Fibroblast of peridontal ligament (primary cell): ENCODE measurements around the gene SETD3.

Experiments
- DNase-seq: peaks from one replicate; pipeline ENCODE4 v3.0.0-alpha.2; 2010; ENCODE audit errors: extremely low read depth

Gene SETD3

DNA sequence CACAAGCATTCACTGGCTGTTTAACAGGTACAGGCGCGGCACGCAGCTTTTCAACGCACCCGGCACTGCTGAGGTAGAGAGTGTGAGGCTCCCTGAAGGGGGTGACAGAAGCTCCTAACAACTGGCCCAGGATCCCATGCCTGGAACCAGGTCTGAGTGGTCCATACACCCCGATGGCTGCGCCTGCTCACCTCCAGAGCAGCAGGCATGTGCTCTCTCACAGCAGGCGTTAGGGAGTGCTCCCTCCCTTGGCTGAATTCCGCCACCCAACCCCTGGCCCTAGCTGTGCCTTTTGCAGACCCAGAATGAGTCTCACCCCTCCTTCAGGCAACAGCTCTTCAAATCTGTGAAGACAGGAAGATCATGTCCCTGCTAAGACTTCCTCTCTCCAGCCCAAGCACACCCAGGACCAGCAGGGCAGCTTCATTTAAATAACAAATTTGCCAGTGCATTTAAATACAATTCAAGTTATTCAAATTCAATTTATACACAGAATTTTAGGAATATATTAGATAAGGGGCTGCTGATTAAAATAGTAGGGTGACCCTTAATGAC, 86.0 kb downstream of the SETD3 start:
- DNase-seq = no peak

DNA sequence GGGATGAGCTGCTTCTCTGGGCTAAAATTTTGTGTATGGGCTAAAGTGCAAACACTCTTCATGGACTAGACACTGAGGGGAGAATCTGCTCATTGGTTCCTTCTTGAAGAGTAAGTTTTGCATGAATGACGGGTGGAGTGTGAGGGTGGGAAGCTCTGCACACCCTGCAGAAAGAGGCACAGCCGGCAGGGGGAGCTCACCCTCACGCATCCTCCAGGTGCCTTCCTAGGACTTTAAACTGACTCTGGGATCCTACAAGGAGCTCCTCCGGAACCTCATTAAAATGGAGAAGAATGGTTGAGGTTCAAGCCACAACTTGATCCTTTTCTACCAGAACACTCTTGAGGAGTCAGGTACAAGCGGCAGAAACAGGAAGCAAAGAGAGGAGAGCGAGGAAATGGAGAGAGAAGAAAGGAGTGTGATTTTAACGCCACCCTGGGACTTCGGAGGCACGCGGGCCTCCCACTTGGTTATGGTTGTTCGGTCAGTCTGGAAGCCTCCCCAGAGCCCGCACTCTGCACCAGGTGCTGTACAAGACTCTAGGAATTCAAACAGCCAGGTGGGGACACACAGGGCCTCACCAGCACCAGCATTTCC, 87.5 kb downstream of the SETD3 start:
- no peak for DNase-seq

DNA sequence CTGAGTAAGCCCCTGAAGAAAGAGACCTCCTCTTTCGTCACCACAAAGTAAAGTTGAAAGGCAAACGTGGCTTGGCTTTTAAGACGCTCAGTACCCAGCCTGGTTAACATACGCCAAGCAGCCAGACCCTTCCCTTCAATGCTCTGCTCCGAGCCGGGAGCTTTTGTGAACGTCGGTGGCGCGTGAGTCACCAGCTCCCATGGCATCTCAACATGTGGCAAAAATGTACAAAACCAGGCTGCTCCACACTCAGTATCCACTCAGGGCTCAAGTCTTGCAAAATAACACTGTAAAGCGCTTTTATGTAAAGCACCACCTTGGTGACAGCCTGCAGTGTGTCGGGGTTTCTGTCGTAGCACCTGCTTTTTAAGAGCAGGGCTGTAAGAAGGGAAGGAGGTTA, 89.0 kb downstream of the SETD3 start:
- DNase-seq = peak; percentile 43

DNA sequence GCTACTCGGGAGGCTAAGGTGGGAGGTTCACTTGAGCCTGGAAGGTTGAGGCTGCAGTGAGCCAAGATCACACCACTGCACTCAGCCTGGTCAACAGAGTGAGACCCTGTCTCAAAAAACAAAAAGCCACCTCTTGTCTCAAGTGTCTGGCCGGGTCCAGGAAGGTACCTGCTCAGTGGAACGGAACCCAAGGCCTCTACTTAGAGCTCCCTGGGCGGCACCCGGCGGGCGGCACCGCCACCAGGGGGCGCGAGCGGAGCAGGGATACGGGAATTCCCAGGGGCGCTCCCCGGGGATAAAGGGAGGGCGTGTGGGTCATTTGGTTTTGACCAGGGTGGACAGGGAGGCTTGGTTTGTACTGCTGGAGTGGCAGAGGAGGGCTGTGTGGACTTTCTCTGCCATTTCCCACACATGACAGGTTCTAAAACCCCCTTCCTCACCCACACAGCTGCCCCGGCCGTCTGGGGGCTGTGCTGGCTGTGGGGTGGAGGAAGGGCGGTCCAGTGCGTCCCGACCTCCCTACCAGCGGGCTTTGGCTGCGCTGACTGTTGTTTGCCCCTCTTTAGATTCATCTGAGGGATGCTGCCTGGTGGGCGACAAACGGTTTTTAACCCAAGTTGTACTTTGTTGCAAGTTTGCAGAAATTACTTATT, 91.4 kb downstream of the SETD3 start:
- peak; percentile 18 for DNase-seq

DNA sequence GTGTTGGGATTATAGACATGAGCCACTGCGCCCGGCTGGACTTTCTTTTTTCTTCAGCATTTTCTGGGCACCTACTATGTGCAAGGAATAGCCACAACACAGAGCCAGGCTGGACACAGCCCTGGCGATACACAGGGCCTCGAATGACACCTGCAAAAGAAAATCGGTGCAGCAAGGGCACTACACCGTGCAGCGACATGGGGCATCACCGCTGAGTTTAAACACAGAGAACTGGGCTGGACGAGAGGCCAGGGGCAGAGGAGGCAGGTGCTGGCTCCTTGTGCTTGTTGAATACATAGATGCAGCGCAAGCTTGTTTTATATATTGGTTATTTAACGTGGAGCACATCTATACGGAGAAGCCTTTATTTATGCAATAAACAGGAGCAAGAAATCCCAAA, 92.4 kb downstream of the SETD3 start:
- no peak for DNase-seq

DNA sequence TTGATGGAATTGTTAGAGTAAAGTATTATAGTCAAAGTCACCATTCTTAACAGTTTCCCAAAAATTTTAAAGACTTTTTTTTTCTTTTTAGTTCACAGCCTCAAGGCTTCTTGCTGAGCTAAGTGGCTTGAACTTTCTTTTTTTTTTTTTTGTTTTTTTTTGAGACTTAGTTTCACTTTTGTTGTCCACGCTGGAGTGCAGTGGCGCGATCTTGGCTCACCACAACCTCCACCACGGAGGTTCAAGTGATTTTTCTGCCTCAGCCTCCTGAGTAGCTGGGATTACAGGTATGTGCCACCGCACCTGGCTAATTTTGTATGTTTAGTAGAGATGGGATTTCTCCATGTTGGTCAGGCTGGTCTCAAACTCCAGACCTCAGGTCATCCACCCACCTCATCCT, 92.8 kb downstream of the SETD3 start:
- DNase-seq = no peak

DNA sequence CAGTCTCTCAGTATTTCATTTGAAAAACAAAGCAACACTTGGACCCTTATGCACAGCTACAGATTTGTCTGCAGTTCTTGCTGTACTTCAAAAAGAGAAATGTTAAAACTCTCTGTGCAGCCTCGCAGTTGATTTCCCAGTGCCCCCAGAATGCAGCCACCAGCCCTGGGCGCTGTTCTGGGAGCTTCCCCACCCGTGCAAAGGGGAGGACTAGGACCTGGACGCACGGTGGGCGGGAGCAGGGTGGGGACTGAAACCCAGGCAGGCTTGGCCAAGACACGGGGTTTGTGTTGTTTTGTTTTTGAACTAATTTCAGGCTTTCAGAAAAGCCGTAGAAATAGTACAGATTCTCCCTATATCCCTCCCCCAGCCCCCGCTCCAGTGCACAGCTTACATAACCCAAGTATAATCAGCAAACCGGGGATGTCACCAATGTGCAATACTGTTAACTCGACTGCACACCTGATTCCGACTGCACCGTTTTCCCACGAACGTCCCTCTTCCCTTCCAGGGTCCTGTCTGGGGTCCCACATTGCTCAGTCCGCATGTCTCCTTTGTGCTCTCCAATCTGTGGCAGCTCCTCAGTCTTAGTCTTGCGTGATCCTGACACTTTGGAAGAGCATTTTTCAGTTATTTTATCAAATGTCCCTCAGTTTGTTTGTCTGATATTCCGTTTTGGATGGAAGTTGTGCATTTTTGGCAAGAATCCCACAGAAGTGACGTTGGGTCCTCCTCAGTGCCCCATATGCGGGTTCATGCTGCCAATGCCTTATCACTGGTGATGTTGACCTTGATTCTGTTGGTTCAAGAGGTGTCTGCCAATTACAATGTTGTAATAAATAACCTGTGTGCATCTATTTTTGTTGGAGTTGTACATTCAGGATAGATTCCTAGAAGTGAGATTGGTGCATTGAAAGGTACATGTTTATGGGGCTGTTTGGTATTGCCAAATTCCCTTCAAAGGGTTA, 95.9 kb downstream of the SETD3 start:
- no peak for DNase-seq

DNA sequence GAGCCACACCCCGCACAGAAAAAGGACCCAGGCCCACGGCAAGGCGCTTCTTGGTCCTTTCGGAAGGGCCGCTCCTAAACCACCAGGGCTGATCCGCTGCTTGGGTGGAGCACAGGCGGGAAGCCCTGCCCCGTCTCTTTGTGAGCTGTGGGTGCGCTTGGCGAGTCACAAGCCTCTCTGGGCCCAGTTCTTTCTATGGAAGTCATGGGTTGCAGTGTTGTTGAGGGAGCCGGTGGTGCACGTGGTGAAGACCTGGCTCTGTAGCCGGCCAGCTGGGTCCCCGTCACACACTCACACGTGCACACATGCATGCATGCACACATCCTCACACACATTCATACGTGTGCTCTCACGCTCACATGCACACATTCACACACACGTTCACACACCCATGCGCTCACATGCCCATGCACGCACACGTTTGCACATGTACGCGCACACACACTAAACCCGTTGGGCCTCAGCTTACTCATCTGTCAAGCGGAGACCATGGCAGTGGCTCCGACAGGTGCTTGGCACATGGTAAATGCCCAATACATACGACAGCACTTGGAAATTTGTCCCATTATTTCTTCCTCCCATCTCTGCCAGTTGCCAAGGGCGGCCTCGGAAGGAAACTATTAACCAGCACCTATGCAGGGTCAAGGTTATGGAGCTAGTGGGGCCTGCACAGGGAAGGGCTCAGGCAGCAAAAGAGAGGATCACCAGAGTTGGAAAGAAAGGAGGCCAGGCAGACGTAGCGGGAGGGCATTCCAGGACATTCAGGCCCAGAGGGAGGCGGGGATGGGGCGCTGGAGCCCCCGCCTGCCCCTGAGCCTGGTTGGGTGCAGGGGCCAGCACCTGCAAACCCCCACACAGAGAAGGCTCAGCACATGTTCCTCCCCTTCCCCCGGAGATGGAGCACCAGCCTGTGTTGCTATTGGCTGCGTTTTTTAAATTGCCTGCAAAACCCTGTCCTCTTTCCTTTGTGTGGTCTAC, 96.9 kb downstream of the SETD3 start:
- no peak for DNase-seq

DNA sequence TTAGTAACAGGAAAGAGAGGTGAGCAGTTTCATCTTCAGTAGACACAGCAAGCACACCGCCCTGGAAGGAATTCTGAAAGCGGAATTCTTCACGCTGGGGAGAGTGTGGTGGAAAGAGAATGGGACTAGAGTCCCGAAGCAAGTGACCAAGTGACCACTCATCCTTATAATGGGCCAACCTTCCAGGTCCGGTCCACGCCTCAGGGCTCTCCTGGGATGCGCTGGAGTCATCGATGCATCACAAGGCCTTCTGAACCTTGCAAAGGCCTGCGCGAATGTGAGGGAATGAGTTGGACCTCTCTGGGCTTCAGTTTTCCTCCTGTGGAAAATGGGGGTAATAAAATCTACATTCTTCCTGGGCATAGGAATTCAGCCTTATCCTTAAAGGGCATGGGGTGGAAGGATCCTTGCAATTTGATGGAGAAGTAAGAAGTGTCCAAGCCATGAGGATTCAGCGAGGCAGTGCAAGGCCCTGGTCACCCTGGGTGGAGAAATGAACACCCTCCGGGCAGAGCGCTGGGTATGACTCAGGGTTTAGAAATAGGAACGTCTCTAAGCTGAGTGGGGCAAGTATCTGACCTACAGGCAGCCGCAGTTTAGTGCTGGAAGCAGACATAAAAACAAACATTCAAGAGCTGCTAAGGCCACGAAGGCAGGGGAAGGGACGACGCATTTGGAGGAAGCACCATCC, 97.7 kb downstream of the SETD3 start:
- no peak for DNase-seq

DNA sequence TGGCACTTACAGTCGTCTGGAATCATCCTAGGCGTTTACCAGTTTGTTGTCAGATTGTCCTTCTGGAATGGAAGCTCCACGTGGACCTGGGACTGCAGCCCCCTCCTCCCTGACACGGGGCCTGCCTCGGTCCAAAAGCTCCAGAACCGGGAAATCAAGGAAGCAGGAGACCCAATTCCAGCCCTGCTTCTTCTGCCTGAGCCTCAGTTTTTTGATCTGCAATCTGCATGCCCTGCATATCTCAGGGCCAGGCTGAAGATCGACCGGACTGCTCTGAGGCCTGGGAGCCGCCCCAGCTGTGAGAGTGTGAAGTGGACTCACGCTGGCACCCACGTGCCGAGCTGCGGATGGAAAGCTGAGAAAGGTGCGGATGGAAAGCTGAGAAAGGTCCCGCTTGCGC, 98.6 kb downstream of the SETD3 start:
- DNase-seq = no peak

DNA sequence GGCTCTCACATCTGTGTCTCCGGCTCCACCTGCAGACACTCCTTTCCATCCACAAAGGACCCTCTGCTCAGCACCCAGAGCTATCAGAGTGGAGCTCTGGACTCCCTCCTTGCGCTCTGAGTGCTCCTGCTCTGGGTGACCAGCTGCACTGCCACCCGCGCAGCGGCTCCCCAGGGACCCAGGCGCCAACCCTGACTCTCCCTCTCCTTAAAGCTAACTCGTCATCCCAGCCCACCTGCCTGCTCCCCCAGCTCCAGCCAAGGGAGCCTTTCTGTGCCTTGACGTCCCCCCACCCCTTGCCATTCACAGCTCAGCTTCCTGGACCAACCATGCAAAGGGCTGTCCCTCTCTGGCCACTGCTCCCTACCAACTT, 99.0 kb downstream of the SETD3 start:
- no peak for DNase-seq

DNA sequence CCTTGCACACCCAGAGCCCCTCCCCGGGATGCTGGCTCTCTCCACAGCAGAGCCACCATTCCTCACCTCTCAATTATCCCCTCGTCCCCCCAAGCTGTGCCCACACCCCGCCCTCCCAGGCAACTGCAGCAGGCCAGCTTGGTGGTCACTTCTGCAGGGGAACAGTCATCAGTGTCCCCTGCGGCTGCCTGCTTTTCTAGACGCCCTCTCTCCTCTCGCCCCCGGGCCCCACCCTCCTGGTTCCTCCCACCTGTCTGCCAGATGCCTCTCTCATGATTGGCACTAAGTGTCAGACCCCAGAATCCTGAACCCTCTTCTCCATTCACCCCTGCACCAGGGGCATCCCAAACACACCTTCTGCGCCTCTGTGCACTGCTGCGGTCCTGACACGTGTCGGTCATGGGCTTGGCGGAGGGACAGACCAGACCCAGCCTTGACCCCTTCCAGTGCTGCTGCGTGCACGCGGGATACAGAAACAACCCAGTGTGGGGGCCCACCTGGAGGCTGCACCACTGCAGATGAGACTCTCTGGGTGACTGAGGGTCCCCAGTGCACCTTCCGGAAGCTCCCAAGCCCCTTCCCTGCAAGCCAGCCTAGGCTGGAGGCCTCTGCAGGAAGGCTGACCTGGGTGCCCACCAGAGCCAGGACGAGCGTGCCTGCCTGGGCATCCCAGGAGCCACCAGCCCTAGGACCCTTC, 99.5 kb downstream of the SETD3 start:
- no peak for DNase-seq

DNA sequence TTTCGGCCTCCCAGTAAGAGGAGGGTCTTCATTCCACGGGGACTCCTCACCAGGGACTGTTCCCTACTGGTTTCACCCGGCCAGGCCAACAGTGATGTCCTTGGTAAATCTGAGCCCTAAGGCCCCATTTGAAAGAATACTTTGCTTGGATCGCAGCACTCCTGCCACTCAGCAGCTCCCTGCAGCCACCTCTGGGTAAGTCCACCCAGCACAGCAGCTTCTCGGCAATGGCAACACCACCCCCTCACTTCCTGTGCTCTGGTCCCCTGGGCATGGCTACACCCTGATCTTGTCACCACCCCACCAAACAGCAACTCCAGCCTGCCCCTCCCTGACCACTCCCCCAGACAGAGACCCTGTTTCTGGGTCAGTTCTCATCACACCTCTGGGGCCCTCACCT, 100.3 kb downstream of the SETD3 start:
- no peak for DNase-seq

DNA sequence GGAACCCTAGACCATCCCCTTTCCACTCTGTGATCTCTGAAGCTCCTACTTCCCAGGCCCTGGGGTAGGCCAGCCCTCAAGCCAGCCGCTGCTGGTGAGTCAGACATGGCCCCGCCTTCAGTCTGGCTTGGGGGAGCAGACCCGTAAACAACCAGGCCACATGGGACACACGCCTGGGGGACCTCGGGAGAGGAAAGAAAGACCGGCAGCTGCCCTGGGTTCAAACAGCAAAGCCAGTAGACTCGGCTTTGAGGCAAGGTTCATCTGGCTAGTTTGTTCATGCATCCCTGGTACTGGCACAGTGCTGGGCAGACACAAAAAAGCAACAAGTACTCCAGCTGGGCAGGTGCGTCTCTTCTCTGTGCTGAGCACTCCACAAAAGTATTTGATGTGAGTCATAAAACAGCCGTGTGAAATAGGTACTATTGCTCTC, 101.9 kb downstream of the SETD3 start:
- no peak for DNase-seq

DNA sequence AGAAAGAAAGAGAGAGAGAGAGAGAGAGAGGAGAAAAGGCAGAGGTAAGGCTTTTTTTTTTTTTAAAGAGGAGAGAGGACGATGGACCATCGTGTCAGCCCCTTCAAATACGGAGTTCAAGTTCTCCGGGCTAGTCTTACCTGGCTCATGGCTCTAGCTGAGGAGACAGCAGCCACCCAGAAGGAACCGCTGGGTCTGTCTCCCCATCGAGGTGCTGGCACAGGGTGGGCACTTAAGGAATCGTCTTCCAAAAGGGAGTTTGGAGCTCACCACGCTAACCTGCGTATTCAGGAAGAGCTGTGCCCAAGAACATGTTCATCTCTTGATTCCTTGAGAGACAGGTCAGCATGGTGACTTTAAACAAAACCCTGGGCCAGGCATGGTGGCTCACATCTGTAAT, 102.7 kb downstream of the SETD3 start:
- no peak for DNase-seq

DNA sequence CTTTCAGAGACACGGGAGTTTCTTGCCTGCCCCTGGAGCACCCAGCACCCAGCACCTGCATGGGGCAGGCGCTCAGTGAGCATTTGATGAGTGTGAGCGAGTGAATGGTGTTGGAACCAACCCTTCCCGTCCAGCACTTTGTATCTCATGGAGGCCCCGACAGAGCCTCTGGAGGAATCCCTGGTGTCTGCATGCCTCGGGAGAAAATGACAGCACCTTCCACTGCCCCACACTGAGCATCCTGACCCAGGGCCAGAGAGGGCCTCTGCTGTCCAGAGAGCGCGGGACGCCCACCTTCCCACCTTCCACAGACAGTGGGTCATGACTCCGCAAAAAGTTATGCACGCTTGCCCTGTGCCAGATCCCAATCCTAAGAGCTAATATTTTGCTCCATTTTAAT, 105.7 kb downstream of the SETD3 start:
- DNase-seq = no peak

DNA sequence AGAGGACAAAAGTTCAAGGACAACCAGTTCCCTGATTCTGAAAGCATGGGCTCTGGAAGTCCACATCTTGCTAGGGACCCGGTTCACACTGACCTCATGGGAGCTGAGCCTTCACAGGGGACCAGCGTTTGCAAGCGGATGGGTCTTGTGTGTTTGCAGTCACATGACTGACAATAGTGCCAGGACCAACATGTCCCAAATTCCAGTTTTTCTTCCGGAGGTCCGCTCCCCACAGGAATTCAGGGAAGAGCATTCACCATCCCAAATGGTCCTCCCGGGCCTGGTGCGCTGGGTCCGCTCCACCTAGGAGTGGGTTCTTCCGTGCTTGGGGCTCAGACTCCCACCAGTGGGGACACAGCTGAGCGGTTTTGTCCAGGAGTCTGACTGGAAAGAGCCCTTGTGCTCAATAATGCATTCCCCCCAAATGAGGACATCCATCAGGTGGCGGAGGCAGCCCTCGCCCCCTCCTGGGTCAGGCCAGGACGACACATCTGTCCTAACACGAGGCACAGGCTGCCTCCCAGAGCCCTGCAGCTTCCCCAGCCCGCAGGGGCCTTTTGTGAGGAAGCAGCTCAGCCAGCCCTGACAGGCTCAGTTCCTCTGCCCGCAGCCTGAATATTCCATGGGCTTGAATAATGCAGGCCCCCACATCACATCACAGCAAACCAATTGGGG, 116.9 kb downstream of the SETD3 start:
- DNase-seq = no peak

DNA sequence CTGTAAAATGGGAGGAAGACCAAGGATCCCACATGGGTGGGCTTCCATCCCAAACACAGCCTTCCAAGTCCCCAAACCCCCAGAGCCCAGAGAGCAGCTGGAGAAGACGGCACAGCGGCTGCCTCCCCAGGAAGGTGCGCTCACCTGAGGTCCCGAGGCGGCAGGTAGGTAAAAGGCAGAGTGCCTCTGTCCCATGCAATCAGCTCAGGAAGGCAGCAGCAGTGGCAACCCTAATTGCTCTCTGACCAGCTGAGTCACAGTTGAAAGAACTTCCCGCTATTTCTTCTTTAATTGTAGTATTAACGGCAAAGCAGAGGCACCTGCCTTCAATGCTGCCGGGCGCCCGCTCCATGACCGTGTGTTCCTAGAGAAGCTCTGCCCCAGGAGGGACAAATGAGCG, 117.6 kb downstream of the SETD3 start:
- no peak for DNase-seq

DNA sequence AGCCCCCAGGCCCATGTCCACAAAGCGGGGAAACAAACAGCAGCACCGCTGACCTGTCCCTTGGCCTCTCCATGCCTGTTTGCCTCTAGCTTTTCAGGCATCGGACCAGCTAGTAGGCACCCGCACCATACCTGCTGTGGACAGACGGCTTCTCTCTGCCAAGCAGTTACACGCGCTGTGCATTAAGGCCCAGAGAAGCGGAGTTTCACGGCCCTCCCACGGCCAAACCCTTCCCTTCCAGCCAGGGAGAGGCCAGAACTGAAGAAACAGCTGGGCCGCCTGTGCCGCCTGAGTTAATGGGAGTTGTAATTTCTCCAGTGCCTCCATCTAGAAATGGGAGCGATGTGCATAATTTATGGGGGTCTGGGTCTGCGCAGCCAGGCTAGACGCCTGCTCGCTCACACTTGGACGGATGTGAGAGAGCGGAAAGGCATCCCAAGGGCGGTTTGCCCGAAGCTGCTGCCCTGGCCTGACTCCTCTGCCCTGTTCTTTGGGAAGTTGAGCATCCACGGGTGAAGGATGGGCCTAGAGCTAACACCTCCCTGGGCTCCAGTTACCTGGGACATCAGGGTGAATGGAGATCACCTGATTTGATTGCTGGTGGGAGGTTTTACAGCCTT, 119.0 kb downstream of the SETD3 start:
- DNase-seq = no peak
